Neural progenitor cell (in vitro differentiated cells): ENCODE results near the gene GYPA. TPM values are rescaled to one million over a fixed set of nuclear protein-coding genes. Genes with fewer than 3 reads are reported as not detected.
A peak's percentile ranks its signal among the peaks of the same experiment; 100 is the strongest.

Experiments
- DNase-seq: peaks from one replicate; pipeline ENCODE4 v3.0.0-alpha.2; 2016; ENCODE audit warnings: low spot score
- H2AFZ ChIP-seq: fragments of 200-600 bp; sonication (generic); replicated peaks from 2 replicates; pipeline ENCODE4 v1.6.1; 2016; ENCODE audit warnings: antibody characterized with exemption
- H3F3A ChIP-seq: fragments of 200-600 bp; sonication (generic); 2 replicates; pipeline ENCODE4 v1.6.1; 2016; ENCODE audit warnings: antibody characterized with exemption, low read depth
- H3K27ac ChIP-seq: fragments of 200-600 bp; sonication (generic); 2 replicates; pipeline ENCODE4 v1.5.1; 2016; ENCODE audit warnings: mild to moderate bottlenecking
- H3K27me3 ChIP-seq: fragments of 200-600 bp; sonication (generic); 2 replicates; pipeline ENCODE4 v1.6.1; 2016; ENCODE audit warnings: mild to moderate bottlenecking, moderate library complexity
- H3K36me3 ChIP-seq: fragments of 200-600 bp; sonication (generic); 2 replicates; pipeline ENCODE4 v1.5.1; 2016
- H3K4me1 ChIP-seq: fragments of 200-600 bp; sonication (generic); 2 replicates; pipeline ENCODE4 v1.6.1; 2016; ENCODE audit warnings: mixed run types
- H3K4me2 ChIP-seq: fragments of 200-600 bp; sonication (generic); 2 replicates; pipeline ENCODE4 v1.6.1; 2016
- H3K4me3 ChIP-seq: fragments of 200-600 bp; sonication (generic); 2 replicates; pipeline ENCODE4 v1.5.1; 2016
- H3K79me2 ChIP-seq: fragments of 200-600 bp; sonication (generic); 2 replicates; pipeline ENCODE4 v1.6.1; 2016; ENCODE audit warnings: low read depth
- H3K9ac ChIP-seq: fragments of 200-600 bp; sonication (generic); 2 replicates; pipeline ENCODE4 v1.6.1; 2016
- H3K9me3 ChIP-seq: fragments of 200-600 bp; sonication (generic); 2 replicates; pipeline ENCODE4 v1.5.1; 2016; ENCODE audit warnings: low read depth
- H4K20me1 ChIP-seq: fragments of 200-600 bp; sonication (generic); 2 replicates; pipeline ENCODE4 v1.6.1; 2016; ENCODE audit warnings: low read depth
- H3K27ac Mint-ChIP-seq: 3 replicates; pipeline ENCODE4 v1.8.0; 2021; ENCODE audit warnings: mixed read lengths
- H3K27me3 Mint-ChIP-seq: 2 replicates; pipeline ENCODE4 v1.8.0; 2022; ENCODE audit warnings: low read depth, mild to moderate bottlenecking, inconsistent platforms, moderate library complexity, mixed read lengths; ENCODE audit not compliant: insufficient read depth
- H3K36me3 Mint-ChIP-seq: 3 replicates; pipeline ENCODE4 v1.8.0; 2021; ENCODE audit warnings: mixed read lengths
- H3K4me1 Mint-ChIP-seq: 3 replicates; pipeline ENCODE4 v1.8.0; 2021; ENCODE audit warnings: mixed read lengths
- H3K4me3 Mint-ChIP-seq: 3 replicates; pipeline ENCODE4 v1.8.0; 2021; ENCODE audit warnings: mild to moderate bottlenecking, moderate library complexity, mixed read lengths
- H3K9me3 Mint-ChIP-seq: 3 replicates; pipeline ENCODE4 v1.8.0; 2020; ENCODE audit warnings: mixed read lengths
- CTCF ChIP-seq: fragments of 200-600 bp; sonication (generic); IDR thresholded peaks from 2 replicates; pipeline ENCODE4 v1.5.1; 2017; ENCODE audit warnings: antibody characterized with exemption, mild to moderate bottlenecking
- EZH2 ChIP-seq: fragments of 200-600 bp; sonication (generic); IDR thresholded peaks from 2 replicates; pipeline ENCODE4 v1.6.1; 2017; ENCODE audit warnings: antibody characterized with exemption, mild to moderate bottlenecking, moderate library complexity
- EZH2phosphoT487 ChIP-seq: fragments of 200-600 bp; sonication (generic); IDR thresholded peaks from 2 replicates; pipeline ENCODE4 v1.6.1; 2017; ENCODE audit warnings: antibody characterized with exemption
- total RNA-seq: library from RNA; depleted of rRNA; stranded (reverse); fragments of >200 nt; gene quantifications from 2 replicates; pipeline ENCODE4 v1.2.3, GENCODE V29; 2015; ENCODE audit warnings: low replicate concordance

GYPA gene
- total RNA-seq, 1 donor from 2014 or later = not detected

- H3K9me3 Mint-ChIP-seq = no peaks in the 10 kb centered on the region
- Histone ChIP-seq H3K4me2 (no peak overlapping the region), H4K20me1 (no peaks in the 10 kb centered on the region), H3K79me2 (no peaks in the 10 kb centered on the region), H2AFZ (peak overlapping the region; percentile 2), H3K36me3 (no peaks in the 10 kb centered on the region), H3K4me3 (no peak overlapping the region), H3F3A (no peaks in the 10 kb centered on the region), H3K4me1 (peaks cover 2% of the 10 kb centered on the region), H3K9me3 (no peaks in the 10 kb centered on the region), H3K27me3 (no peaks in the 10 kb centered on the region), H3K27ac (no peak overlapping the region), H3K9ac (no peak overlapping the region)
- no peak overlapping the region for H3K27ac Mint-ChIP-seq
- H3K36me3 Mint-ChIP-seq = no peaks in the 10 kb centered on the region
- no peak for DNase-seq
- TF ChIP-seq EZH2phosphoT487 (no peak), CTCF (no peak), EZH2 (no peak)
- no peaks in the 10 kb centered on the region for H3K27me3 Mint-ChIP-seq
- H3K4me1 Mint-ChIP-seq = peaks cover 9% of the 10 kb centered on the region
- no peak overlapping the region for H3K4me3 Mint-ChIP-seq
These were observed 37.9 kb upstream of the GYPA start for GRCh38 chr4:144178414-144178813.

GRCh38 chr4:144176476-144176875, 36.0 kb upstream of the GYPA start:
- Mint-ChIP-seq H3K9me3 (no peaks in the 10 kb centered on the region), H3K27ac (no peak overlapping the region), H3K27me3 (no peaks in the 10 kb centered on the region), H3K4me3 (no peak overlapping the region), H3K36me3 (no peaks in the 10 kb centered on the region), H3K4me1 (peaks cover 15% of the 10 kb centered on the region)
- H3K4me2 ChIP-seq = no peak overlapping the region
- no peak for TF ChIP-seq EZH2phosphoT487
- TF ChIP-seq EZH2 = no peak
- no peak for TF ChIP-seq CTCF
- H3K4me3 ChIP-seq = no peak overlapping the region
- no peak overlapping the region for H3K9ac ChIP-seq
- H3K9me3 ChIP-seq = no peaks in the 10 kb centered on the region
- H4K20me1 ChIP-seq = no peaks in the 10 kb centered on the region
- H2AFZ ChIP-seq = no peak overlapping the region
- H3F3A ChIP-seq = no peaks in the 10 kb centered on the region
- H3K36me3 ChIP-seq = no peaks in the 10 kb centered on the region
- no peaks in the 10 kb centered on the region for H3K79me2 ChIP-seq
- no peak overlapping the region for H3K27ac ChIP-seq
- H3K27me3 ChIP-seq = no peaks in the 10 kb centered on the region
- H3K4me1 ChIP-seq = peaks cover 8% of the 10 kb centered on the region
- DNase-seq = no peak

GRCh38 chr4:144174401-144175067, 34.0 kb upstream of the GYPA start:
- Mint-ChIP-seq H3K9me3 (no peaks in the 10 kb centered on the region), H3K4me1 (peaks cover 18% of the 10 kb centered on the region), H3K4me3 (no peak overlapping the region), H3K36me3 (no peaks in the 10 kb centered on the region), H3K27me3 (no peaks in the 10 kb centered on the region), H3K27ac (no peak overlapping the region)
- no peak overlapping the region for H3K9ac ChIP-seq
- H3K4me2 ChIP-seq = no peak overlapping the region
- H4K20me1 ChIP-seq = no peaks in the 10 kb centered on the region
- no peaks in the 10 kb centered on the region for H3K27me3 ChIP-seq
- H3K27ac ChIP-seq = no peak overlapping the region
- H2AFZ ChIP-seq = no peak overlapping the region
- no peak for TF ChIP-seq EZH2
- TF ChIP-seq CTCF = peak; percentile 66
- peak; percentile 67 for DNase-seq
- H3K4me3 ChIP-seq = no peak overlapping the region
- no peaks in the 10 kb centered on the region for H3K9me3 ChIP-seq
- H3K79me2 ChIP-seq = no peaks in the 10 kb centered on the region
- no peaks in the 10 kb centered on the region for H3K36me3 ChIP-seq
- H3F3A ChIP-seq = no peaks in the 10 kb centered on the region
- peaks cover 11% of the 10 kb centered on the region for H3K4me1 ChIP-seq
